Gastroesophageal sphincter (tissue), 4 donors: Measurements from ENCODE around the gene ACTN1. TPM values are rescaled to one million over a fixed set of nuclear protein-coding genes. Genes with fewer than 3 reads are reported as not detected.

ENCODE experiments used
- ATAC-seq: fragments of 150-250 bp; one replicate; pipeline ENCODE4 v1.9.1; 2016; ENCODE audit warnings: mild to moderate bottlenecking, moderate library complexity
- H3K27ac ChIP-seq, 4 donors: fragments of 200-600 bp; sonication (generic) in 3 of 4; 1 replicate in 3 of 4; 2 replicates in 1 of 4; pipeline ENCODE4 v1.5.1; 2016 to 2019
- H3K27me3 ChIP-seq: fragments of 200-600 bp; sonication (generic); one replicate; pipeline ENCODE4 v1.5.1; 2019
- H3K36me3 ChIP-seq, 2 donors: fragments of 200-600 bp; sonication (generic); one replicate each; pipeline ENCODE4 v1.5.1; 2019; ENCODE audit warnings: control low read depth in 1 of 2
- H3K4me1 ChIP-seq, 3 donors: fragments of 200-600 bp; sonication (generic); 1 replicate in 2 of 3; 2 replicates in 1 of 3; pipeline ENCODE4 v1.5.1; 2016 to 2019; ENCODE audit warnings: control low read depth in 2 of 3
- H3K4me3 ChIP-seq, 2 donors: fragments of 200-600 bp; sonication (generic); one replicate each; pipeline ENCODE4 v1.5.1; 2019; ENCODE audit warnings: mild to moderate bottlenecking in 1 of 2, moderate library complexity in 1 of 2
- H3K9me3 ChIP-seq, 3 donors: fragments of 200-600 bp; sonication (generic); one replicate each; pipeline ENCODE4 v1.5.1; 2017 to 2019; ENCODE audit warnings: control low read depth in 2 of 3
- EP300 ChIP-seq: sonication (generic); formaldehyde crosslinking; IDR thresholded peaks from one replicate; pipeline ENCODE4 v1.6.1; 2017; ENCODE audit warnings: antibody characterized with exemption, mild to moderate bottlenecking
- POLR2A ChIP-seq, 2 donors: fragments of 450-650 bp; IDR thresholded peaks; one replicate each; pipeline ENCODE4 v1.6.1; 2017; ENCODE audit warnings: antibody characterized with exemption in 2 of 2, mild to moderate bottlenecking in 2 of 2, moderate library complexity in 1 of 2
- POLR2AphosphoS5 ChIP-seq: sonication (generic); formaldehyde crosslinking; IDR thresholded peaks from one replicate; pipeline ENCODE4 v1.6.1; 2017; ENCODE audit warnings: antibody characterized with exemption
- WGBS, 2 donors: methylation state at CpG; one replicate each; pipeline ENCODE4 v1.1.5; 2018; ENCODE audit warnings: low coverage in 1 of 2; 5-methylcytosine and 5-hydroxymethylcytosine counted together
- total RNA-seq, 4 donors: library from RNA; depleted of rRNA; stranded (reverse); fragments of >200 nt; gene quantifications; one replicate each; pipeline ENCODE4 v1.1.0, GENCODE V29; 2016
- TF ChIP-seq, protein P1 (sequence below), 4 experiments: fragments of 200-600 bp in 2 of 4; fragments of 450-650 bp in 2 of 4; sonication (generic) in 1 of 4; IDR thresholded peaks; one replicate each; pipeline ENCODE4 v1.5.1; 2017 to 2019; ENCODE audit warnings: antibody characterized with exemption in 4 of 4, mild to moderate bottlenecking in 2 of 4, moderate library complexity in 2 of 4

Gene ACTN1
- total RNA-seq, 4 donors from 2014 or later: 776 to 1,910 (median 969) TPM

DNA sequence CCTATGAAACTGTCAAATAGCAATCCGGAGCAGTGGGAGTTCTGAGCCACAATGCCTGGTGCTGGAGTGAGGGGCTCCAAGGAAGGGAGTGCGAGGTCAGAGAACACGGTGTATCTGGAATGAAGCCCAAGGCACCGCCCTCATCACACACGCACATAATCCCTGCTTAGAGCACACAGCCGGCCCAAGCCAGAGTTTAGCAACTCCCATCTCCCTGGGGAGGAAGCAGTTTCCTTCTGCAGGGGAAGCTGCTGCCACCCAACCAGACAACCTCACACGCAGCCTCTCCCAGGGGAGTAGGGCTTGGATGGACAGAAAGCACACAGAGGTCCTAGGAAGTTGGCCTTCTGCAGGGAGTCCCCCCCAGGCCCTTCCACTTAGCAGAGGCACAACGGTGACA, 31.3 kb downstream of the ACTN1 start:
- peaks cover 18 to 99% (median 83%) of the 10 kb centered on the region in 3 donors for H3K4me1 ChIP-seq
- no peaks in the 10 kb centered on the region for H3K27me3 ChIP-seq
- H3K9me3 ChIP-seq: no peaks in the 10 kb centered on the region
- ATAC-seq: peak; percentile 64
- H3K4me3 ChIP-seq: peak overlapping the region in 1 of 2 donors; percentile 1
- TF ChIP-seq POLR2AphosphoS5 (peak; percentile 91), EP300 (peak; percentile 57), POLR2A (IDR thresholded peaks at IDR 0.05) (peak; percentile 20 to 34)
- TF ChIP-seq, protein P1, sequence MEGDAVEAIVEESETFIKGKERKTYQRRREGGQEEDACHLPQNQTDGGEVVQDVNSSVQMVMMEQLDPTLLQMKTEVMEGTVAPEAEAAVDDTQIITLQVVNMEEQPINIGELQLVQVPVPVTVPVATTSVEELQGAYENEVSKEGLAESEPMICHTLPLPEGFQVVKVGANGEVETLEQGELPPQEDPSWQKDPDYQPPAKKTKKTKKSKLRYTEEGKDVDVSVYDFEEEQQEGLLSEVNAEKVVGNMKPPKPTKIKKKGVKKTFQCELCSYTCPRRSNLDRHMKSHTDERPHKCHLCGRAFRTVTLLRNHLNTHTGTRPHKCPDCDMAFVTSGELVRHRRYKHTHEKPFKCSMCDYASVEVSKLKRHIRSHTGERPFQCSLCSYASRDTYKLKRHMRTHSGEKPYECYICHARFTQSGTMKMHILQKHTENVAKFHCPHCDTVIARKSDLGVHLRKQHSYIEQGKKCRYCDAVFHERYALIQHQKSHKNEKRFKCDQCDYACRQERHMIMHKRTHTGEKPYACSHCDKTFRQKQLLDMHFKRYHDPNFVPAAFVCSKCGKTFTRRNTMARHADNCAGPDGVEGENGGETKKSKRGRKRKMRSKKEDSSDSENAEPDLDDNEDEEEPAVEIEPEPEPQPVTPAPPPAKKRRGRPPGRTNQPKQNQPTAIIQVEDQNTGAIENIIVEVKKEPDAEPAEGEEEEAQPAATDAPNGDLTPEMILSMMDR (IDR thresholded peaks at IDR 0.05): no peak
- WGBS, 2 donors: 15 to 22% methylated on average over 5 of the region's 8 CpGs
- peaks cover 0 to under 1% of the 10 kb centered on the region in 2 donors for H3K36me3 ChIP-seq
- peak overlapping the region; percentile 90 to 99 (median 94) for H3K27ac ChIP-seq

DNA sequence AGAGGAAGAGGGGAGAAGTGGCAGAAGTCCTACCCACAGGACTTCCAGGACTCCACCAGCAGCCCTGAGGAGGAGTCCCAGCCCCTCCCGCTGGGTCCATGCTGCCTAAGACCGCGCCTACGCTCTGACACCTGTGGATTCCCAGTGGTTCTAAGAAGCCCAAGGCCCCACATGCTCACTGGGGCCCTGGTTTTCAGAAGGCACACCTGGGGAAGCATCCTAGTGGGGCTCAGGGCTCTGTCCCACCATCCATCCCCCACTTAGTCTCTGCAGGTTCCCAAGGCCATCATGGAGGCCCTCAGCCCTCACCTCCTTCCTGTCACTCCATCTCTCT, 32.6 kb downstream of the ACTN1 start:
- WGBS, 2 donors: no CpG with 5 or more reads among the region's 4 CpGs
- Histone ChIP-seq H3K36me3 (peaks cover 0 to 6% of the 10 kb centered on the region in 2 donors), H3K27me3 (no peaks in the 10 kb centered on the region), H3K4me3 (peak overlapping the region in 1 of 2 donors; percentile 8), H3K9me3 (no peaks in the 10 kb centered on the region), H3K27ac (peak overlapping the region; percentile 90 to 99 (median 94)), H3K4me1 (peaks cover 21 to 99% (median 83%) of the 10 kb centered on the region in 3 donors)
- TF ChIP-seq EP300 (no peak), POLR2AphosphoS5 (no peak), POLR2A (IDR thresholded peaks at IDR 0.05) (no peak)
- TF ChIP-seq, protein P1 (IDR thresholded peaks at IDR 0.05): no peak
- no peak for ATAC-seq

DNA sequence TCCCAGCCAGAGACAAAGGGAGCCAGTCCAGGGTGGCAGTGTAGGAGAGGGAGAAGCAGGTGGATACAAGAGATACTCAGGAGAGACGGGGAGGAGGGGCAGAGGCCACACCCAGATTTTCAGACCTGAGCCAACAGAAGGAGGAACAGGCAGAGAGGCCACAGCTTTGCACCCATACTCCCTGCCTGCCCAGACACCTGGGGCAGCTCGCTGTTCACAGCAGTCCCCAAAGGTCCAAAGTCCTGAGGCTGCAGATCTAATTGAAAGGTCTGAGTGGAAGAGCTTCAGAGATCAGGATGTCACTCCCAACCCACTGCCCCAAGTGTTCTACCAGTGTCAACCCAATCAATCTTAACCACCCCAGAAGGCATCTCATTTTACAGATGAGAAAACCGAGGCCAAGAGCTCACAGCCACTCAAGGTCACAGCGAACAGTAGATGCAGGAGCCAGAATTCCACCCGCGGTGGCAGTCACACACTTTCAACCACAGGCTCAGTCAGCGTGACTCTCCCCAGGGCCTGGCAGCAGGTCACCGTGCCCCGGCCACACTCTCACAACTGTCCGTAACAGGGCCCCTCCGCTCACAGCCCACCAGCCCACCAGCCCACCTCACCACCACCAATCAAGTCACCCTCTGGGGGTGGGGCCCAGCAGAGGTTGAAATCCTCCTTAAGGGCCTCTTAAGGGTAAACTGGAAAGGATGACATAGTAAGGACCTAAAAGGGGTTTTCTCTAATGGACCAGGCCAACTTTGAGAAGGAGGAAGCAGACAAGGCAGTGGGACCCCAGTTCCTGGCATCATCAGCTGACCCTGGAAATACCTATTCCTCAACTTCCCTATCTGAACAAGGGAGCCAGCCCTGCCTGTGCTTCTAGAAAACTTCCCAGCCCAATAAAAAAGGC, 33.3 kb downstream of the ACTN1 start:
- TF ChIP-seq, protein P1 (IDR thresholded peaks at IDR 0.05): no peak
- TF ChIP-seq EP300 (no peak), POLR2A (IDR thresholded peaks at IDR 0.05) (no peak), POLR2AphosphoS5 (no peak)
- no peak for ATAC-seq
- Histone ChIP-seq H3K9me3 (no peaks in the 10 kb centered on the region), H3K36me3 (peaks cover 0 to 6% of the 10 kb centered on the region in 2 donors), H3K27me3 (no peaks in the 10 kb centered on the region), H3K4me3 (peak overlapping the region in 1 of 2 donors; percentile 6), H3K4me1 (peaks cover 17 to 99% (median 82%) of the 10 kb centered on the region in 3 donors), H3K27ac (peak overlapping the region; percentile 90 to 99 (median 94))
- 34 to 55% methylated on average over 1 to 2 of the region's 11 CpGs for WGBS, 2 donors

DNA sequence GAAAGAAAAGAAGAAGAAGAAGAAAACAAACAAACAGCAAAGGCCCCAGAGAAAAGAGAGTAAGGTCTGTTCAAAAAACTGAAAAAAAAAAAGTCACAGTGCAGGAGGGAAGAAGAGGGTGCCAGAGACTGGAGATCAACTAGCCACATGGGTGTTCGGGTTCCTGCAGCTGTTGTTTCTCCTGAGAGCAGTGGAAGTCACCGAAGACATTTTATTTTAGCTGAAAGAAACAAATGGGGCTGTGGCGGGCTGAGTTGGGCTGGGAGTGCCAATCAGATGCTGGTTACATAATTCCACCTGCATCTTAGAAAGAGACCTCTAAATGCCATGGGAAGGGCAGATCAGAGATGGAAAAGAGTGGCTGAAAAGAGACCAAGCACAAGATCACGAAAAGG, 33.9 kb downstream of the ACTN1 start:
- peaks cover 0 to 6% of the 10 kb centered on the region in 2 donors for H3K36me3 ChIP-seq
- H3K9me3 ChIP-seq: no peaks in the 10 kb centered on the region
- no peak overlapping the region for H3K4me3 ChIP-seq
- H3K4me1 ChIP-seq: peaks cover 15 to 100% (median 85%) of the 10 kb centered on the region in 3 donors
- 21 to 33% methylated on average over 2 to 4 of the region's 4 CpGs for WGBS, 2 donors
- H3K27ac ChIP-seq: peak overlapping the region; percentile 90 to 99 (median 94)
- H3K27me3 ChIP-seq: no peaks in the 10 kb centered on the region
- no peak for ATAC-seq
- TF ChIP-seq EP300 (no peak), POLR2A (IDR thresholded peaks at IDR 0.05) (no peak), POLR2AphosphoS5 (no peak)
- TF ChIP-seq, protein P1 (IDR thresholded peaks at IDR 0.05): no peak
